Muscle of leg (tissue), 11 donors: ENCODE measurements around the gene ERMP1. TPM values are rescaled to one million over a fixed set of nuclear protein-coding genes. Genes with fewer than 3 reads are reported as not detected.

Experiments
- DNase-seq: peaks from one replicate; pipeline ENCODE4 v3.0.0; 2013
- H3K27ac ChIP-seq: one replicate; pipeline ENCODE4 v1.5.1; 2013; ENCODE audit warnings: mild to moderate bottlenecking, low read length, control low read depth
- H3K27me3 ChIP-seq: one replicate; pipeline ENCODE4 v1.6.1; 2013; ENCODE audit warnings: low read length; ENCODE audit not compliant: control insufficient read depth, insufficient read depth
- H3K36me3 ChIP-seq: one replicate; pipeline ENCODE4 v1.6.1; 2013; ENCODE audit warnings: low read length; ENCODE audit not compliant: control insufficient read depth, insufficient read depth
- H3K4me1 ChIP-seq: one replicate; pipeline ENCODE4 v1.6.1; 2013; ENCODE audit warnings: low read length; ENCODE audit not compliant: control insufficient read depth, insufficient read depth
- H3K4me3 ChIP-seq: one replicate; pipeline ENCODE4 v1.5.1; 2013; ENCODE audit warnings: low read length, control low read depth
- H3K9me3 ChIP-seq: replicated peaks from 2 replicates; pipeline ENCODE4 v1.6.1; 2013; ENCODE audit warnings: low read depth, low read length; ENCODE audit not compliant: control insufficient read depth
- WGBS: methylation state at CpG from one replicate; pipeline ENCODE4 v1.1.5; 2013; ENCODE audit warnings: missing lambda C conversion rate; ENCODE audit not compliant: insufficient coverage; 5-methylcytosine and 5-hydroxymethylcytosine counted together
- polyA plus RNA-seq, 8 donors: library from polyadenylated mRNA; unstranded; fragments of 120-200 nt; gene quantifications; one replicate each; pipeline versions ENCODE4 v1.2.1 to v1.2.3, GENCODE V29; 2013; ENCODE audit warnings: inconsistent platforms in 1 of 8, low replicate concordance in 1 of 8; ENCODE audit not compliant: insufficient read length in 8 of 8, insufficient read depth in 1 of 8
- total RNA-seq: library from RNA; stranded (reverse); fragments of 120-200 nt; gene quantifications from one replicate; pipeline ENCODE4 v1.2.4, GENCODE V29; 2013

The ERMP1 gene
- total and polyA plus RNA-seq, 9 donors = 6.1 to 11.0 (median 7.8) TPM

DNA sequence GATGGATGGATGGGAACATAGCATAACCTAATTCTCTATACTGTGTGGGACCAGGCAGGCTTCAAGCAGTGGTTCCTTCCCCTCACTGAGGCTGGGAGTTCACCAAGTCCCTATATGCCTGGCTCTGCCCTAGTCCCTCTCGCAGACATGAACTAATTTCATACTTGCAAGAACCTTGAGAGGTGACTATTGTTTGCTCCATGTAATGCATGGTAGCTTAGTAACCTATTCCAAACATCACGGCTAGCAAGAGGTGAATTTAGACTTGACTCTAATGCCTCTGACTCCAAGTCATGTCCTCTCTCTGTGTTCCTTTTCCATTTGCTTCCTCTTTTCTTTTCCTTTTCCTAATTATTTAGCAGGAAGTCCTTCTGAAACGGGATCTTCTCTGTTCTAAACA lies 25.9 kb upstream of the ERMP1 start:
- Histone ChIP-seq H3K27me3 (no peaks in the 10 kb centered on the region), H3K4me3 (no peak overlapping the region), H3K4me1 (no peaks in the 10 kb centered on the region), H3K36me3 (no peaks in the 10 kb centered on the region), H3K9me3 (no peaks in the 10 kb centered on the region), H3K27ac (no peak overlapping the region)
- no peak for DNase-seq
- no CpG with 5 or more reads among the region's 3 CpGs for WGBS

DNA sequence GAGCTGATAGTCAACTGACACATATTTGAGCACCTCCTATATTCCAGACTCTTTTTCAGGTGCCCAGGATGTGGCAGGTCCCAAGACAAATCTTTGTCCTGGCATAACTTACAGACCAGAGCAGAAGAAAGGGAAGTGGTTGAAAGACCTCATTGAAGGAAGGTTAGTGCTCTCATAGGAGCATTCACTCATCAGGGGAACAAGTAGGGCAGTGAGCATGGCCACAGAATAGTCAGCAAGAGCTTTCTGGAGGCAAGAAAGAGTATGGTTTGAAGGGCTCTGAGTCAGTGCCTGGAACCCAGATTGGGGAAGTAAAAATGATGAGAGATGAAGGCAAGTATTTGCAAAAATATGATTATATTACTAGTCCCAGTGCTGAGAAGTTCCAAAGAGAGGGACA lies 25.0 kb upstream of the ERMP1 start:
- Histone ChIP-seq H3K9me3 (no peaks in the 10 kb centered on the region), H3K4me3 (no peak overlapping the region), H3K27me3 (no peaks in the 10 kb centered on the region), H3K36me3 (no peaks in the 10 kb centered on the region), H3K4me1 (no peaks in the 10 kb centered on the region), H3K27ac (no peak overlapping the region)
- no peak for DNase-seq

DNA sequence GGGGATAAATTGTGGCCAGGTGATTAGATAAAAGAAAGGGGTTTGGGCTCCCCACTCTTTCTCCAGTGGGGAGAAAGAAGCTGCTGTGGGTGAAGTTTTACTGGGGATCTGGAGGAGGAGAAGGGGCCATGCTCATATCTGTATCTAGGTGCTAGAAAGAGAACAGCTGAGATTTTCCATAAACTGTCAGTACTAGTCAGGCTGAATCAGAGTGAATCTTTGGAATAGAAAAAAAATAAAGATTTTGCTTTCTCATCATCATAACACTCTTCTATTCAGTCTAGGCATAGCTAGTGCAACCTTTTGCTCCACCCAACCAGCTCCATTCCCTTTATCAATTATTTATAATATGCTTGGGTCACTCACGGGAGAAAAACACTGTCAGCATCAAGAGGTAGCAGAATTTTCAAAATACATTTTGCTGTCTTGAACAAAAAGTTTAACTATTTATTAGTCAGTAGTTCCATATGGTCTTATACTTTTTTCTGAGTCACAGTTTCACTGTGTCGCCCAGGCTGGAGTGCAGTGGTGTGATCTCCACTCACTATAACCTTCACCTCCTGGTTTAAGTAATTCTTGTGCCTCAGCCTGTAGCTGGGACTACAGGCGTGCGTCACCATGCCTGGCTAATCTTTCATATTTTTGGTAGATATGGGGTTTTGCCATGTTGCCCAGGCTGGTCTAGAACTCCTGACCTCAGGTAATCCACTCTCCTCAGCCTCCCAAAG lies 21.3 kb upstream of the ERMP1 start:
- Histone ChIP-seq H3K4me3 (no peak overlapping the region), H3K27me3 (no peaks in the 10 kb centered on the region), H3K9me3 (no peaks in the 10 kb centered on the region), H3K27ac (no peak overlapping the region), H3K4me1 (no peaks in the 10 kb centered on the region), H3K36me3 (no peaks in the 10 kb centered on the region)
- no peak for DNase-seq
- no CpG with 5 or more reads among the region's 4 CpGs for WGBS

DNA sequence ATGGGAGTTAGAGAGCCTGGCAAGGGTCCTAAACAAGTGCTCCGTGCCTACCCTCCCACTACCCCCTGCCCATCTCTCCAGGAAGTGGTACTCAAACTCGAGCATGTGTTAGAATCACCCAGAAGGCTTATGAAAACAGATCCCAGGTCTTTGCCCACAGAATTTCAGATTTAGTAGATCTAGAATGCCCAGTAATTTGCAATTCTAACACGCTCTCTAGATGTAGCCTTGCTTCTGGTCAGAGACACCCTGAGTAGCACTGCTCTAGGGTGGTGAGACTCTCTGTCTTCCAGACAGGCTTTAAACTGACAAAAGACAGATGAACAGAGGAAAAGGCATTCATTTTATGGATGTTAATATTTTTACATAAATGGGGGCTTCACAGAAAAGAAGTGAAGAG lies 20.7 kb upstream of the ERMP1 start:
- Histone ChIP-seq H3K36me3 (no peaks in the 10 kb centered on the region), H3K4me3 (no peak overlapping the region), H3K9me3 (no peaks in the 10 kb centered on the region), H3K27ac (no peak overlapping the region), H3K4me1 (no peaks in the 10 kb centered on the region), H3K27me3 (no peaks in the 10 kb centered on the region)
- WGBS = 83% methylated on average over 1 of the region's 3 CpGs
- no peak for DNase-seq

DNA sequence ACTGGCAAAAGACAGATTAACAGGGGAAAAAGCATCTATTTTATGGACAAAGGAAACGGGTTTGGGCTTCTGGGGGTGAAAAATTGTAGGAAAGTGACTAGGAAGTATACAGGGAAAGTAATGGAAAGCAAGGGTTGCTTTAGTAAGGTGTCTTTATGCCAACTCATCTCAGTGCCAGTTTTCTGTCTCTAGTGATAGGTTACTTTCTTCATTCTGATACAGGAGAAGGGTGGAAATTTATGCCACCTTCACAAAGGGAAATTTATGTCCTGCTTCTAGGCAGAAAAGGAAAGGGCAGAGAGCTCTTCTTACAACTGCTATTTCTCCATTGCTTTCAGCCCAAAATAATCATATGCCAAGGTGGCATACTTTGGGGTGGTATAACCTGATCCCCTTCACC lies 20.1 kb upstream of the ERMP1 start:
- no peak overlapping the region for H3K27ac ChIP-seq
- DNase-seq = no peak
- no peak overlapping the region for H3K4me3 ChIP-seq
- 86% methylated on average over 1 of the region's 1 CpG for WGBS
- H3K9me3 ChIP-seq = no peaks in the 10 kb centered on the region
- H3K4me1 ChIP-seq = no peaks in the 10 kb centered on the region
- H3K36me3 ChIP-seq = no peaks in the 10 kb centered on the region
- no peaks in the 10 kb centered on the region for H3K27me3 ChIP-seq

DNA sequence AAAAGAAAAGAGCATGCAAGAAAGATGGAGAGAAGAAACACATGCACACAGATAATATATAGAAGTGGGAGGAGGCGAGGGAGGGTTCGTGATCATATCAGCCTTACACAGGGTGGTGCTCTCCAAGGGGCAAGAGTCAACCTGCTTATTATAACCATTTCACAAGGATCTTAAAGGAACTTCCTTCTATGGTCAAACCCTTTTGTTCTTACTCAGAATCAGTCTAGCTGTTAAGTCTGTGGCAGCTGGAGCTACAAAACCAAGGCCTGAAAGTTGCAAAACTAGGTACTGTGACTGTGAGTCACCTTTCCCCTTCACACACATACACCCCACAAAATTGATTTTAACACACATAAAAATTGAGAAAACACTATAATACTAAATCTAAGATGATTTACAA lies 18.5 kb upstream of the ERMP1 start:
- Histone ChIP-seq H3K9me3 (no peaks in the 10 kb centered on the region), H3K4me1 (no peaks in the 10 kb centered on the region), H3K27ac (no peak overlapping the region), H3K36me3 (no peaks in the 10 kb centered on the region), H3K27me3 (no peaks in the 10 kb centered on the region), H3K4me3 (no peak overlapping the region)
- DNase-seq = no peak
- WGBS = no CpG with 5 or more reads among the region's 2 CpGs

DNA sequence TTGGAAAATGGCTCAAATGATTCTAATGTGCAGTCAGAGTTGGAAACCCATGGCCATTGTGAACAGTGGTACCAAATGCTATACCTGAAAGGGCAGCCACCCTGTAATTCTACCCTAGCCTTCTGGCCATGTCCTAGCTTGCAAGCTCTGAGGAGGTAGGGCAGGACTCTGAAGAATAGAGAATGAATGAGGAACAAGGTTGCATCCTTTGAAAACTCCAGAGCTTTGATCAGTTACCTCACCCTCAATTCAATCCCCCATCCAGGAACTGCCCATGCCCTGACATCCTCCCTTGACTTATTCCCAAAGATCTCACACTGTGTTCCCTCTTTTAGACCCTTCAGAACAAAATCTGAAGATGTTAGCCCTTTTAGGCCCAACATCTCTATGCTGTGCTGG lies 17.8 kb upstream of the ERMP1 start:
- Histone ChIP-seq H3K36me3 (no peaks in the 10 kb centered on the region), H3K4me1 (no peaks in the 10 kb centered on the region), H3K27me3 (no peaks in the 10 kb centered on the region), H3K27ac (no peak overlapping the region), H3K4me3 (no peak overlapping the region), H3K9me3 (no peaks in the 10 kb centered on the region)
- no peak for DNase-seq

DNA sequence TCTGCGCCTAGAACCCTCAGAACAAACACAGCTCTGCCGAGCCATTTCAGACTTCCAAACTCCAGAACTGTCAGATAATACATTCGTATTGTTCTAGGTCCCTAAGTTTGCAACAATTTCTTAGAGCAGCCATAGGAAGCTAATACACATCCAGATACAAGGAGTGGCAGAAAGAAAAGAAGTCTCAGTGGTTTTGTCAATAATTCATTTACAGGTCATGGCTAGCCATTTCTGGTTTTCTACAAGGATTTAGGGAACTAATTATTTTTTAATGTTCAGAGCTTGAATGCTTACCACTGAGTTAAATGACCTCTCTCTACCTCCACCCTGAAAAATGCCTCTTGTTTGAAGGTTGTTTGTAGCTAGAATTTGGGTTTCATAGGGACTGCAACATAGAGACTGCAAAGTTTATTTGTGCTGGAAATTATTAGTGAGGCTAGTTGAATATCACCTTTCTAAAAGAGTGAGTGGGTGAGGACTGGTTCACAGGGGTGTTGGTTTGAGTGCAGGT lies 15.5 kb upstream of the ERMP1 start:
- Histone ChIP-seq H3K4me3 (no peak overlapping the region), H3K9me3 (no peaks in the 10 kb centered on the region), H3K27ac (no peak overlapping the region), H3K4me1 (peaks cover 7% of the 10 kb centered on the region), H3K36me3 (no peaks in the 10 kb centered on the region), H3K27me3 (no peaks in the 10 kb centered on the region)
- WGBS = no CpG with 5 or more reads among the region's 3 CpGs
- DNase-seq = no peak

DNA sequence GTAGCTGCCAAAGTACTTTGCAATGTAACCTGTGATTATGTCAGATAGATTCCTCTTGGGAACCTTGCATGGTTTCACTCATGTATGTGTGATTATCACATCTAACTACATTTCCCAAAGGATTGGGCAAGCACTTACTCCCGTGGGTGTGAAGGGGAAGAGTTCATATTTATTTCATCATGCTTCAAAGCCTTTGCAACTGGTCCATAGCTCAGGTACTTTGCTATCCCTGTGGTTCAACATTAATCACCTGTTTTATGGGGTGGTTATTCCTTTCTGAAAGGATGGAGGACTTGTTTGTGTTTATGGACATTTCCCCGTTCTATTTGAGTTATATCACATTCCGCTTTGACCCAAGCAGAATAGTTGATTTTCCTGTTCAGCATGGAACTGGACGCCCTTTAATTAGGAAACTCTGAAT lies 13.6 kb upstream of the ERMP1 start:
- no CpG with 5 or more reads among the region's 4 CpGs for WGBS
- Histone ChIP-seq H3K4me1 (peaks cover 11% of the 10 kb centered on the region), H3K27ac (no peak overlapping the region), H3K36me3 (no peaks in the 10 kb centered on the region), H3K27me3 (no peaks in the 10 kb centered on the region), H3K4me3 (no peak overlapping the region), H3K9me3 (peaks cover 2% of the 10 kb centered on the region)
- no peak for DNase-seq

DNA sequence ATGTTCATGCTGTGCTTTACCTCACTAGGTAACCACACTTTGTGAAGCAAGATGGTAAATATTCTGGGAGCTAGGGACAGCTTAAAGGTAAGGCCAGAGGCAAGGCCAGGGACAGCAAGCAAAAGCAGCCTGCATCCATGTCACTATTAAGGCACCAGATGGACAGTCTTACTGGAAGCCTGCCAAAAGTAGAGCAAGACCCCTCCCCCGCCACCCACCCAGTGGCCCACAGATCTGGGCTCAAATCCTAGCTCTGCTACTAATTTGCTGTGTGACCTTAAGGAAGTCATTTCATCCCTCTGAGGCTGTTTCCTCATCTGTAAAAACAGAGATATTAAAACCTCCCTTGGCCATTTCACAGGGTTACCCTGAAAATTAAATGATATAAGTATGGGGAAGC lies 13.2 kb upstream of the ERMP1 start:
- H3K4me1 ChIP-seq = peaks cover 11% of the 10 kb centered on the region
- H3K36me3 ChIP-seq = no peaks in the 10 kb centered on the region
- H3K9me3 ChIP-seq = peaks cover 2% of the 10 kb centered on the region
- H3K27ac ChIP-seq = no peak overlapping the region
- H3K4me3 ChIP-seq = no peak overlapping the region
- no peak for DNase-seq
- H3K27me3 ChIP-seq = no peaks in the 10 kb centered on the region
- WGBS = no CpG with 5 or more reads among the region's 1 CpG

DNA sequence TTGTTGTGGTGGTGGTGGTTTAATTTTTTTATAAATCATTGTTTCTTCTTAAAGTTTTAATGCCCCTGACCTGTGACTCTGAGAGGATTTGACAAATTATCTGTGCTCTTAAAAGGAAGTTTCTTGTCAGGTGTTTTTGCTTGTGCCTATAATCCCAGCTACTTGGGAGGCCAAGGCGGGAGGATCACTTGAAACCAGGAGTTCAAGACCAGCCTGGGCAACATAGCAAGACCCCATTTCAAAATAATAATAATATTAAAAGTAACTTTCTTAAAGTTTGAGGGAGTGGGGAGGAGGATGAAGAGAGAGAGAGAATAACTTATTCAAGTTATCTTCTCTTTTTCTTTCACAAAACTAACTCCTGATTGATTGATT lies 12.2 kb upstream of the ERMP1 start:
- Histone ChIP-seq H3K4me3 (no peak overlapping the region), H3K36me3 (no peaks in the 10 kb centered on the region), H3K9me3 (peaks cover 2% of the 10 kb centered on the region), H3K4me1 (peaks cover 11% of the 10 kb centered on the region), H3K27ac (no peak overlapping the region), H3K27me3 (no peaks in the 10 kb centered on the region)
- no CpG with 5 or more reads among the region's 1 CpG for WGBS
- no peak for DNase-seq
